Measurements from ENCODE around the gene USF2.

GRCh38 chr19:35226748-35227147, 42.0 kb upstream of the USF2 start:
- TF ChIP-seq HDAC2 (IDR thresholded peaks at IDR 0.05; ENCODE audit: borderline replicate concordance in 1 of 2, low read depth in 2 of 2, low read length in 2 of 2) (no peak), EZH2 (IDR thresholded peaks at IDR 0.05; ENCODE audit: low read depth, low read length, severe bottlenecking) (no peak), TCF12 (IDR thresholded peaks at IDR 0.05; ENCODE audit: low read depth, low read length) (no peak), JUN (IDR thresholded peaks at IDR 0.05; ENCODE audit: low read depth, low read length) (no peak), RBBP5 (IDR thresholded peaks at IDR 0.05; ENCODE audit: borderline replicate concordance, low read depth, low read length) (no peak), TAF1 (IDR thresholded peaks at IDR 0.05; ENCODE audit: low read depth, low read length) (no peak), SP2 (IDR thresholded peaks at IDR 0.05; ENCODE audit: low read length) (no peak), KDM1A (IDR thresholded peaks at IDR 0.05; ENCODE audit: borderline replicate concordance, low read length) (no peak)
- TF ChIP-seq, protein P1, sequence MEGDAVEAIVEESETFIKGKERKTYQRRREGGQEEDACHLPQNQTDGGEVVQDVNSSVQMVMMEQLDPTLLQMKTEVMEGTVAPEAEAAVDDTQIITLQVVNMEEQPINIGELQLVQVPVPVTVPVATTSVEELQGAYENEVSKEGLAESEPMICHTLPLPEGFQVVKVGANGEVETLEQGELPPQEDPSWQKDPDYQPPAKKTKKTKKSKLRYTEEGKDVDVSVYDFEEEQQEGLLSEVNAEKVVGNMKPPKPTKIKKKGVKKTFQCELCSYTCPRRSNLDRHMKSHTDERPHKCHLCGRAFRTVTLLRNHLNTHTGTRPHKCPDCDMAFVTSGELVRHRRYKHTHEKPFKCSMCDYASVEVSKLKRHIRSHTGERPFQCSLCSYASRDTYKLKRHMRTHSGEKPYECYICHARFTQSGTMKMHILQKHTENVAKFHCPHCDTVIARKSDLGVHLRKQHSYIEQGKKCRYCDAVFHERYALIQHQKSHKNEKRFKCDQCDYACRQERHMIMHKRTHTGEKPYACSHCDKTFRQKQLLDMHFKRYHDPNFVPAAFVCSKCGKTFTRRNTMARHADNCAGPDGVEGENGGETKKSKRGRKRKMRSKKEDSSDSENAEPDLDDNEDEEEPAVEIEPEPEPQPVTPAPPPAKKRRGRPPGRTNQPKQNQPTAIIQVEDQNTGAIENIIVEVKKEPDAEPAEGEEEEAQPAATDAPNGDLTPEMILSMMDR (IDR thresholded peaks at IDR 0.05; ENCODE audit: control extremely low read depth in 1 of 3, insufficient read depth in 1 of 3, low read depth in 1 of 3, low read length in 3 of 3), result no peak

Measured in H1 (cell line).